HG03575 (cell line): Measurements from ENCODE around the gene SLC23A1.
"Not testable (repeated sequence)": the region's sequence is repeated elsewhere in the genome, so short reads cannot be mapped to it uniquely, and the experiment has no call there.

Source experiments
- ATAC-seq: cut with Tn5 transposase; IDR thresholded peaks from one replicate; pipeline ENCODE4 v1.9.1; 2021; ENCODE audit not compliant: unreplicated experiment, insufficient number of reproducible peaks, low FRiP score; ENCODE audit errors: extremely low read depth

The SLC23A1 gene

GRCh38 chr5:139392324-139392677, 9.2 kb upstream of the SLC23A1 start:
- no peak for ATAC-seq

GRCh38 chr5:139391570-139392323, 8.7 kb upstream of the SLC23A1 start:
- ATAC-seq, result no peak

GRCh38 chr5:139390639-139391569, 7.8 kb upstream of the SLC23A1 start:
- ATAC-seq, result no peak

- ATAC-seq, result peak; percentile 23
These were observed 6.9 kb upstream of the SLC23A1 start, which contains the start of gene MZB1 for GRCh38 chr5:139389701-139390638. Gene MZB1 (minus strand): TSS chr5:139389913. CDS start chr5:139389856, 57 bp downstream.

GRCh38 chr5:139388198-139388821, 5.2 kb upstream of the SLC23A1 start:
- ATAC-seq, result no peak

- no peak for ATAC-seq
These were observed 4.6 kb upstream of the SLC23A1 start for GRCh38 chr5:139387611-139388197.

GRCh38 chr5:139386956-139387355, 3.9 kb upstream of the SLC23A1 start:
- not testable (repeated sequence) for ATAC-seq

GRCh38 chr5:139386050-139386438, 2.9 kb upstream of the SLC23A1 start:
- no peak for ATAC-seq

GRCh38 chr5:139385061-139386049, 2.3 kb upstream of the SLC23A1 start:
- no peak for ATAC-seq

GRCh38 chr5:139384591-139385051, 1.5 kb upstream of the SLC23A1 start:
- no peak for ATAC-seq

- ATAC-seq, result no peak
These were observed 995 bp upstream of the SLC23A1 start for GRCh38 chr5:139383993-139384590.

- no peak for ATAC-seq
These were observed 290 bp downstream of the SLC23A1 start for GRCh38 chr5:139382807-139383206.

GRCh38 chr5:139381837-139382761, 998 bp downstream of the SLC23A1 start:
- ATAC-seq, result no peak

GRCh38 chr5:139379626-139380449, 3.3 kb downstream of the SLC23A1 start:
- no peak for ATAC-seq

- no peak for ATAC-seq
These were observed 4.1 kb downstream of the SLC23A1 start for GRCh38 chr5:139378941-139379361.
